ENCODE data around the gene CCDC27. TPM values are rescaled to one million over a fixed set of nuclear protein-coding genes. Genes with fewer than 3 reads are reported as not detected.
A peak's percentile ranks its signal among the peaks of the same experiment; 100 is the strongest.

CCDC27 gene
- total and polyA plus RNA-seq, 2 of the 8 experiments (the other 6 are each of a cell fraction or from before 2014, with no cell fraction given), result 0.15 TPM; not detected in 1

DNA sequence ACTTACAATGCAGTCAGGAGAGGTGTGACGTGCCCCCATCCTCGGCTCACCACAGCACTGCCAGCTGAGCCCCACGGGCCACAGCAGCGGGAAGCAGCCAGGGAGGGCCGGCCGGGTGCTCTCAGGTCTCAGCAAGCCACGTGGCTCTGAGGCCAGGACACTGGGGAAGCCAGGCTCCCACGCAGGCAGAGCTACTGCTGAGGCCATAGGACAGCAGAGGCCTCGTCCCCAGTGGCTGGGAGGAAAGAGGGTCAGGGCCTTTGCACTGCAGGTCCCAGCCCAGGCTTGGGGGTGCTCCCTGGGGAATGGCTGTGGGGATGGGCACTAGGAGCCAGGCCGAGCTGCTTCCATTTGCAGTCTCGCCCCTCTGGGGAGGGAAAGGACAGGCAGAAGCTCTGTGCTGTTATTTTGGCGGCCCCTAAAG lies 38.3 kb downstream of the CCDC27 start:
- no peak overlapping the region for H2BK20ac ChIP-seq (ENCODE audit: low read length)
- H3K4me1 ChIP-seq (replicated peaks in 1 of 4; ENCODE audit: control insufficient read depth in 3 of 4, insufficient read depth in 4 of 4, low read length in 3 of 4), result peaks cover 8 to 34% (median 21%) of the 10 kb centered on the region in 4 experiments
- peaks cover 9 to 21% of the 10 kb centered on the region in 2 experiments for H4K20me1 ChIP-seq (replicated peaks in 1 of 2; ENCODE audit: control insufficient read depth in 1 of 2, insufficient read depth in 2 of 2, low read length in 2 of 2)
- peak overlapping the region; percentile 59; the same call in 1 of the 2 replicates for H3K27ac ChIP-seq (ENCODE audit: low read depth, low read length)
- H2AK5ac ChIP-seq (ENCODE audit: low read depth, low read length), result no peak overlapping the region
- peaks cover 30% of the 10 kb centered on the region for H3K79me1 ChIP-seq (ENCODE audit: low read depth, low read length)
- no peak overlapping the region for H3K4me2 ChIP-seq (ENCODE audit: insufficient read depth in 1 of 2, low read depth in 2 of 2, low read length in 2 of 2)
- no peak overlapping the region for H3K23ac ChIP-seq (ENCODE audit: insufficient read length)
- 87% methylated on average over 10 of the region's 12 CpGs; no CpG with 5 or more reads in 1 of the 2 experiments for WGBS, 2 experiments (ENCODE audit: extremely low coverage in 1 of 2, insufficient coverage in 1 of 2, insufficient read length in 1 of 2, insufficient replicate concordance in 2 of 2, low coverage in 1 of 2, low lambda C conversion rate in 2 of 2, missing lambda C conversion rate in 1 of 2)
- no peak overlapping the region; a peak in 1 of 7 replicates for H3K9ac ChIP-seq (replicated peaks in 1 of 4; ENCODE audit: extremely low read depth in 1 of 4, low read depth in 3 of 4, low read length in 3 of 4)
- no peaks in the 10 kb centered on the region for H3K27me3 ChIP-seq (replicated peaks in 1 of 4; ENCODE audit: control insufficient read depth in 3 of 4, extremely low read depth in 1 of 4, insufficient read depth in 3 of 4, low read length in 3 of 4)
- CTCF ChIA-PET (ENCODE audit: partially characterized antibody), result interaction anchor here (1.1 to 4.3 kb wide), 4 partner anchors 7 to 44 kb away, joined by 3 to 29 read pairs (median 6); no protein-coding TSS in a partner anchor
- H3K9me3 ChIP-seq (ENCODE audit: insufficient read depth in 2 of 2, low read depth in 1 of 2, low read length in 1 of 2), result no peaks in the 10 kb centered on the region
- H2BK5ac ChIP-seq (ENCODE audit: low read depth, low read length), result peak overlapping the region; percentile 66
- H4K91ac ChIP-seq (replicated peaks; ENCODE audit: insufficient read length, low read length), result peak overlapping the region; percentile 68
- no peak for DNase-seq (ENCODE audit: low read depth in 1 of 2, low spot score in 2 of 2)
- H2BK120ac ChIP-seq (replicated peaks; ENCODE audit: low read depth, low read length), result no peak overlapping the region
- no peak overlapping the region for H2AFZ ChIP-seq (ENCODE audit: low read length)
- POLR2A ChIA-PET (ENCODE audit: partially characterized antibody), result interaction anchor here (1.0 to 9.8 kb wide), 4 partner anchors 8 to 20 kb away, joined by 3 to 84 read pairs (median 9); no protein-coding TSS in a partner anchor
- H4K5ac ChIP-seq (ENCODE audit: insufficient read length, low read depth, low read length), result no peak overlapping the region
- no peak overlapping the region for H3K4me3 ChIP-seq (ENCODE audit: extremely low read depth in 1 of 4, insufficient read depth in 2 of 4, low read depth in 3 of 4, low read length in 4 of 4)
- H3K14ac ChIP-seq (ENCODE audit: insufficient read length), result no peak overlapping the region
- peak overlapping the region; percentile 88; the same call in 1 of the 2 replicates for H2BK15ac ChIP-seq (ENCODE audit: low read length)
- no peak overlapping the region for H4K8ac ChIP-seq (ENCODE audit: extremely low read depth, insufficient read depth, low read length)
- H3K23me2 ChIP-seq (ENCODE audit: low read depth, low read length), result peaks cover 9% of the 10 kb centered on the region; the same call in 1 of the 2 replicates
- H3K4ac ChIP-seq (replicated peaks; ENCODE audit: insufficient read length, low read depth, low read length), result no peak overlapping the region
- peaks cover 13 to 68% of the 10 kb centered on the region in 2 experiments for H3K79me2 ChIP-seq (ENCODE audit: control insufficient read depth in 1 of 2, insufficient read depth in 2 of 2, low read length in 2 of 2)
- no peak overlapping the region for H2BK12ac ChIP-seq (ENCODE audit: low read depth, low read length)
- TF ChIP-seq JUND (IDR thresholded peaks at IDR 0.05; ENCODE audit: low read length) (no peak), JUN (IDR thresholded peaks at IDR 0.05; ENCODE audit: low read depth, low read length) (no peak), POLR2A (IDR thresholded peaks at IDR 0.05; ENCODE audit: control extremely low read depth in 1 of 2, low read depth in 2 of 2, low read length in 2 of 2) (no peak), BCL11A (IDR thresholded peaks at IDR 0.05; ENCODE audit: low read depth in 2 of 2, low read length in 2 of 2) (no peak), CBX5 (IDR thresholded peaks at IDR 0.05; ENCODE audit: low read depth, low read length) (no peak), RNF2 (IDR thresholded peaks at IDR 0.05; ENCODE audit: borderline replicate concordance, low read depth, low read length, missing control alignments, poor library complexity, severe bottlenecking) (no peak)
- peaks cover 4 to 15% (median 11%) of the 10 kb centered on the region in 4 experiments; a peak in 4 of 8 replicates for H3K36me3 ChIP-seq (ENCODE audit: control insufficient read depth in 2 of 4, insufficient read depth in 4 of 4, low read length in 3 of 4)
- no peak overlapping the region for H3K18ac ChIP-seq (ENCODE audit: extremely low read depth, low read length)
- no peak for FAIRE-seq
- H3K56ac ChIP-seq (replicated peaks; ENCODE audit: insufficient read length, low read depth, low read length), result no peak overlapping the region

Measured in H1 (cell line).